CD4-positive, alpha-beta T cell (primary cell): Measurements from ENCODE around the gene ZSWIM2. TPM values are rescaled to one million over a fixed set of nuclear protein-coding genes. Genes with fewer than 3 reads are reported as not detected.

Experiments
- ATAC-seq: fragments of 200-7000 bp; cut with Tn5 transposase; one replicate; pipeline ENCODE4 v1.10.0; 2022; ENCODE audit warnings: mild to moderate bottlenecking; ENCODE audit not compliant: poor library complexity
- CTCF ChIA-PET: fragments of 350-600 bp; sonication (Branson Sonifier 250); formaldehyde crosslinking; loops from one replicate; lab custom pipeline; 2021; ENCODE audit warnings: antibody characterized with exemption, inconsistent platforms; lab: Charles Lee
- POLR2A ChIA-PET: fragments of 350-600 bp; sonication (Branson Sonifier 250); formaldehyde crosslinking; loops from one replicate; lab custom pipeline; 2021; ENCODE audit warnings: antibody characterized with exemption, inconsistent platforms; lab: Charles Lee
- DNase-seq, 14 experiments: peaks; one replicate each; pipeline ENCODE4 v3.0.0-alpha.2; 2013 to 2020; ENCODE audit warnings: mixed read lengths in 2 of 14
- H3K27ac ChIP-seq, 2 donors: one replicate each; pipeline versions ENCODE4 v1.5.1 to v1.7.0; 2013; ENCODE audit warnings: low read length in 2 of 2, low read depth in 1 of 2, mild to moderate bottlenecking in 1 of 2
- H3K27me3 ChIP-seq, 2 experiments: 1 replicate in 1 of 2; 2 replicates in 1 of 2; pipeline versions ENCODE4 v1.6.1 to v1.7.0; 2013; ENCODE audit warnings: low read length in 2 of 2, control low read depth in 1 of 2, mild to moderate bottlenecking in 1 of 2, moderate library complexity in 1 of 2; ENCODE audit not compliant: insufficient read depth in 2 of 2, control insufficient read depth in 1 of 2
- H3K36me3 ChIP-seq: one replicate; pipeline ENCODE4 v1.6.1; 2013; ENCODE audit warnings: low read length, control low read depth; ENCODE audit not compliant: insufficient read depth
- H3K4me1 ChIP-seq: one replicate; pipeline ENCODE4 v1.6.1; 2013; ENCODE audit warnings: low read length, control low read depth; ENCODE audit not compliant: insufficient read depth
- H3K4me3 ChIP-seq: one replicate; pipeline ENCODE4 v1.5.1; 2013; ENCODE audit warnings: mild to moderate bottlenecking, low read length, moderate library complexity
- H3K9me3 ChIP-seq, 2 experiments: 1 replicate in 1 of 2; 2 replicates in 1 of 2; pipeline versions ENCODE4 v1.6.1 to v1.7.0; 2013; ENCODE audit warnings: low read length in 2 of 2, mild to moderate bottlenecking in 2 of 2, control low read depth in 1 of 2, moderate library complexity in 1 of 2; ENCODE audit not compliant: control insufficient read depth in 1 of 2, insufficient read depth in 1 of 2
- H3K27ac Mint-ChIP-seq: one replicate; pipeline ENCODE4 v1.8.0; 2020; ENCODE audit warnings: mixed read lengths
- H3K27me3 Mint-ChIP-seq: one replicate; pipeline ENCODE4 v1.8.0; 2021; ENCODE audit warnings: mixed read lengths
- H3K36me3 Mint-ChIP-seq: one replicate; pipeline ENCODE4 v1.8.0; 2021; ENCODE audit warnings: low read depth, mixed read lengths
- H3K4me1 Mint-ChIP-seq: one replicate; pipeline ENCODE4 v1.8.0; 2021; ENCODE audit warnings: low read depth, mixed read lengths
- H3K4me3 Mint-ChIP-seq: one replicate; pipeline ENCODE4 v1.8.0; 2020; ENCODE audit warnings: mild to moderate bottlenecking, mixed read lengths
- H3K9me3 Mint-ChIP-seq: one replicate; pipeline ENCODE4 v1.8.0; 2020; ENCODE audit warnings: mixed read lengths
- intact Hi-C, 2 experiments: fragments of 100-400 bp; cut with DNase I in 1 of 2; cut with micrococcal nuclease in 1 of 2; formaldehyde crosslinking; loops; one replicate each; pipeline versions ENCODE4 v1.15.1 to v1.9.0; 2023 to 2025; cut with DNase I, micrococcal nuclease
- total RNA-seq, 174 experiments: library from RNA in 2 of 174; stranded (reverse) in 2 of 174; gene quantifications; one replicate each; pipeline ENCODE4 v1.2.3 and lab custom pipeline; 2021 to 2026
- TF ChIP-seq, protein P1 (sequence below): fragments of 200-600 bp; IDR thresholded peaks from one replicate; pipeline ENCODE4 v1.8.0; 2022; ENCODE audit warnings: antibody characterized with exemption, mild to moderate bottlenecking

ZSWIM2 gene
- total RNA-seq, 2 experiments from 2014 or later: not detected

DNA sequence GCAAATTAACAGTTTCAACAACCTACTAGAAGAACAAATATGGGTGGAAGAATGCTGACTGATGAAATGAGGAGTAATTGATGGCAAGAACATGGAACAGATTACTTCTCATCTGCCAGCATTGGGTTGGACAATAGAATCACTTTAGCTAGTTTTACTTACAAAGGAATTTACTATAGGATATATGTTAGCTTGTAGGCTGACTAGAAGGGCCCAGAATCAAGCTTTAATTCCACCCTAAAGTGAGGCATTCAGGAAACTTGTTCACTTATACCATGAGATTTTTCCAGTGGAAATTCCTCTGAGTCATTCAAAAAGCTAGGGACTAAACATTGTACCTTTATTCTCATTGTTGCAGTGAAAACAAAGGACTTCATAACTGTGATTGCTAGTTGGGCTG, 5.0 kb upstream of the ZSWIM2 start:
- no peak for ATAC-seq
- ChIA-PET POLR2A (no interaction called here), CTCF (no interaction called here)
- no peaks in the 10 kb centered on the region for H3K36me3 ChIP-seq
- H3K27me3 ChIP-seq: peaks cover 9% of the 10 kb centered on the region in 2 experiments
- H3K27me3 Mint-ChIP-seq: peaks cover 11% of the 10 kb centered on the region
- H3K4me3 ChIP-seq: no peak overlapping the region
- TF ChIP-seq, protein P1, sequence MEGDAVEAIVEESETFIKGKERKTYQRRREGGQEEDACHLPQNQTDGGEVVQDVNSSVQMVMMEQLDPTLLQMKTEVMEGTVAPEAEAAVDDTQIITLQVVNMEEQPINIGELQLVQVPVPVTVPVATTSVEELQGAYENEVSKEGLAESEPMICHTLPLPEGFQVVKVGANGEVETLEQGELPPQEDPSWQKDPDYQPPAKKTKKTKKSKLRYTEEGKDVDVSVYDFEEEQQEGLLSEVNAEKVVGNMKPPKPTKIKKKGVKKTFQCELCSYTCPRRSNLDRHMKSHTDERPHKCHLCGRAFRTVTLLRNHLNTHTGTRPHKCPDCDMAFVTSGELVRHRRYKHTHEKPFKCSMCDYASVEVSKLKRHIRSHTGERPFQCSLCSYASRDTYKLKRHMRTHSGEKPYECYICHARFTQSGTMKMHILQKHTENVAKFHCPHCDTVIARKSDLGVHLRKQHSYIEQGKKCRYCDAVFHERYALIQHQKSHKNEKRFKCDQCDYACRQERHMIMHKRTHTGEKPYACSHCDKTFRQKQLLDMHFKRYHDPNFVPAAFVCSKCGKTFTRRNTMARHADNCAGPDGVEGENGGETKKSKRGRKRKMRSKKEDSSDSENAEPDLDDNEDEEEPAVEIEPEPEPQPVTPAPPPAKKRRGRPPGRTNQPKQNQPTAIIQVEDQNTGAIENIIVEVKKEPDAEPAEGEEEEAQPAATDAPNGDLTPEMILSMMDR: no peak
- no peaks in the 10 kb centered on the region for H3K9me3 Mint-ChIP-seq
- H3K27ac ChIP-seq: no peak overlapping the region
- peaks cover 9% of the 10 kb centered on the region for H3K4me1 Mint-ChIP-seq
- DNase-seq: no peak
- H3K27ac Mint-ChIP-seq: no peak overlapping the region
- intact Hi-C loops: no loop called here
- peaks cover 4% of the 10 kb centered on the region for H3K4me1 ChIP-seq
- no peak overlapping the region for H3K4me3 Mint-ChIP-seq
- H3K9me3 ChIP-seq: peaks cover 0 to 3% of the 10 kb centered on the region in 2 experiments
- no peaks in the 10 kb centered on the region for H3K36me3 Mint-ChIP-seq

- TF ChIP-seq, protein P1: no peak
- H3K4me1 Mint-ChIP-seq: peaks cover 9% of the 10 kb centered on the region
- intact Hi-C loops: no loop called here
- peaks cover 8% of the 10 kb centered on the region for H3K4me1 ChIP-seq
- DNase-seq (no peak), ATAC-seq (no peak)
- ChIA-PET CTCF (no interaction called here), POLR2A (no interaction called here)
- peaks cover 15% of the 10 kb centered on the region for H3K27me3 Mint-ChIP-seq
- H3K9me3 ChIP-seq: peaks cover 0 to 6% of the 10 kb centered on the region in 2 experiments
- H3K27ac ChIP-seq: no peak overlapping the region
- H3K9me3 Mint-ChIP-seq: no peaks in the 10 kb centered on the region
- no peaks in the 10 kb centered on the region for H3K36me3 ChIP-seq
- H3K27ac Mint-ChIP-seq: no peak overlapping the region
- no peak overlapping the region for H3K4me3 ChIP-seq
- H3K4me3 Mint-ChIP-seq: no peak overlapping the region
- H3K36me3 Mint-ChIP-seq: no peaks in the 10 kb centered on the region
- H3K27me3 ChIP-seq: peaks cover 11 to 18% of the 10 kb centered on the region in 2 experiments
Measured at GRCh38 chr2:186852508-186852907, 3.5 kb upstream of the ZSWIM2 start.

- no peak overlapping the region for H3K4me3 Mint-ChIP-seq
- no peak for DNase-seq
- intact Hi-C loops: no loop called here
- no peak for ATAC-seq
- POLR2A ChIA-PET: no interaction called here
- H3K27ac ChIP-seq: no peak overlapping the region
- TF ChIP-seq, protein P1: no peak
- H3K9me3 ChIP-seq: no peaks in the 10 kb centered on the region
- no peak overlapping the region for H3K27ac Mint-ChIP-seq
- H3K36me3 ChIP-seq: no peaks in the 10 kb centered on the region
- H3K36me3 Mint-ChIP-seq: no peaks in the 10 kb centered on the region
- CTCF ChIA-PET: no interaction called here
- H3K4me1 Mint-ChIP-seq: no peaks in the 10 kb centered on the region
- peaks cover 18% of the 10 kb centered on the region for H3K27me3 Mint-ChIP-seq
- no peak overlapping the region for H3K4me3 ChIP-seq
- no peaks in the 10 kb centered on the region for H3K9me3 Mint-ChIP-seq
- no peaks in the 10 kb centered on the region for H3K27me3 ChIP-seq
- H3K4me1 ChIP-seq: no peaks in the 10 kb centered on the region
Measured at GRCh38 chr2:186842373-186842772, 6.6 kb downstream of the ZSWIM2 start.
